CD14-positive monocyte (primary cell): ENCODE results near the gene HBM. TPM values are rescaled to one million over a fixed set of nuclear protein-coding genes. Genes with fewer than 3 reads are reported as not detected.

Experiments
- DNase-seq, 3 donors: peaks; one replicate each; pipeline ENCODE4 v3.0.0-alpha.2; 2011 to 2022
- H2AFZ ChIP-seq: 2 replicates; pipeline ENCODE4 v1.6.0; 2012; ENCODE audit warnings: mild to moderate bottlenecking, low read depth, low read length, inconsistent platforms; ENCODE audit not compliant: insufficient read depth, poor library complexity, severe bottlenecking
- H3K27ac ChIP-seq, 2 donors: 1 replicate in 1 of 2; 2 replicates in 1 of 2; pipeline ENCODE4 v1.5.1; 2012 to 2013; ENCODE audit warnings: low read length in 2 of 2, control low read depth in 1 of 2, inconsistent platforms in 1 of 2, low read depth in 1 of 2, mild to moderate bottlenecking in 1 of 2
- H3K27me3 ChIP-seq, 2 donors: one replicate each; pipeline versions ENCODE4 v1.6.0 to v1.6.1; 2011 to 2013; ENCODE audit warnings: low read length in 2 of 2; ENCODE audit not compliant: control insufficient read depth in 2 of 2, insufficient read depth in 2 of 2
- H3K36me3 ChIP-seq, 2 donors: replicated peaks in 1 of 2; 1 replicate in 1 of 2; 2 replicates in 1 of 2; pipeline versions ENCODE4 v1.5.1 to v1.6.1; 2012 to 2013; ENCODE audit warnings: low read length in 2 of 2, control low read depth in 1 of 2, inconsistent platforms in 1 of 2, mild to moderate bottlenecking in 1 of 2; ENCODE audit not compliant: insufficient read depth in 2 of 2, control insufficient read depth in 1 of 2
- H3K4me1 ChIP-seq, 2 donors: 1 replicate in 1 of 2; 2 replicates in 1 of 2; pipeline versions ENCODE4 v1.5.1 to v1.6.1; 2012 to 2013; ENCODE audit warnings: low read length in 2 of 2, control low read depth in 1 of 2, inconsistent platforms in 1 of 2, mild to moderate bottlenecking in 1 of 2, moderate library complexity in 1 of 2; ENCODE audit not compliant: insufficient read depth in 2 of 2, control insufficient read depth in 1 of 2
- H3K4me2 ChIP-seq: replicated peaks from 2 replicates; pipeline ENCODE3; 2012; ENCODE audit warnings: low read length, moderate library complexity, mild to moderate bottlenecking; ENCODE audit not compliant: poor library complexity, severe bottlenecking; ENCODE audit errors: extremely low read depth
- H3K4me3 ChIP-seq, 3 experiments: fragments of 200-600 bp in 1 of 3; sonication (generic) in 1 of 3; replicated peaks in 1 of 3; 1 replicate in 2 of 3; 2 replicates in 1 of 3; pipeline ENCODE4 v1.5.1; 2011 to 2013; ENCODE audit warnings: low read length in 3 of 3, mild to moderate bottlenecking in 3 of 3, control low read depth in 2 of 3, low read depth in 2 of 3, inconsistent platforms in 1 of 3, moderate library complexity in 1 of 3
- H3K79me2 ChIP-seq: 2 replicates; pipeline ENCODE4 v1.6.0; 2012; ENCODE audit warnings: mild to moderate bottlenecking, control low read depth, inconsistent platforms, low read length, moderate library complexity; ENCODE audit not compliant: insufficient read depth
- H3K9ac ChIP-seq: 2 replicates; pipeline ENCODE4 v1.6.0; 2017; ENCODE audit warnings: low read length, mild to moderate bottlenecking; ENCODE audit not compliant: insufficient read depth, poor library complexity, severe bottlenecking
- H3K9me3 ChIP-seq, 2 donors: replicated peaks in 1 of 2; 1 replicate in 1 of 2; 2 replicates in 1 of 2; pipeline versions ENCODE4 v1.5.1 to v1.6.1; 2012 to 2013; ENCODE audit warnings: low read length in 2 of 2, control low read depth in 1 of 2; ENCODE audit not compliant: control insufficient read depth in 1 of 2, insufficient read depth in 1 of 2
- H4K20me1 ChIP-seq: 2 replicates; pipeline ENCODE4 v1.6.0; 2012; ENCODE audit warnings: mild to moderate bottlenecking, low read length, control low read depth, moderate library complexity; ENCODE audit not compliant: insufficient read depth
- H3K27ac Mint-ChIP-seq, 7 donors: one replicate each; pipeline ENCODE4 v1.8.0; 2020; ENCODE audit warnings: mild to moderate bottlenecking in 7 of 7, mixed read lengths in 7 of 7, moderate library complexity in 6 of 7, inconsistent platforms in 2 of 7
- H3K27me3 Mint-ChIP-seq, 3 donors: one replicate each; pipeline ENCODE4 v1.8.0; 2021 to 2022; ENCODE audit warnings: low read depth in 3 of 3, mild to moderate bottlenecking in 3 of 3, mixed read lengths in 3 of 3, moderate library complexity in 3 of 3, inconsistent platforms in 1 of 3
- H3K36me3 Mint-ChIP-seq, 2 donors: one replicate each; pipeline ENCODE4 v1.8.0; 2020; ENCODE audit warnings: mixed read lengths in 2 of 2, inconsistent platforms in 1 of 2, mild to moderate bottlenecking in 1 of 2
- H3K4me1 Mint-ChIP-seq: one replicate; pipeline ENCODE4 v1.8.0; 2020; ENCODE audit warnings: mild to moderate bottlenecking, mixed read lengths
- H3K4me3 Mint-ChIP-seq, 2 donors: one replicate each; pipeline ENCODE4 v1.8.0; 2020; ENCODE audit warnings: mild to moderate bottlenecking in 2 of 2, mixed read lengths in 2 of 2, moderate library complexity in 1 of 2
- H3K9me3 Mint-ChIP-seq, 7 donors: one replicate each; pipeline ENCODE4 v1.8.0; 2020 to 2022; ENCODE audit warnings: mixed read lengths in 7 of 7, mild to moderate bottlenecking in 6 of 7, moderate library complexity in 6 of 7, inconsistent platforms in 2 of 7
- WGBS: methylation state at CpG from one replicate; pipeline ENCODE4 v1.1.5; 2013; ENCODE audit warnings: missing lambda C conversion rate; ENCODE audit not compliant: insufficient coverage; 5-methylcytosine and 5-hydroxymethylcytosine counted together
- intact Hi-C, 2 donors: fragments of 100-400 bp; cut with micrococcal nuclease; formaldehyde crosslinking; loops; one replicate each; pipeline versions ENCODE4 v1.15.0 to v1.15.1; 2023
- polyA plus RNA-seq, 3 donors: library from polyadenylated mRNA; depleted of rRNA in 1 of 3; unstranded in 2 of 3; stranded (reverse) in 1 of 3; fragments of 300-500 nt in 2 of 3; fragments of >200 nt in 1 of 3; fragmentation: Illumina TruSeq in 2 of 3; gene quantifications; 1 replicate in 2 of 3; 2 replicates in 1 of 3; pipeline ENCODE4 v1.2.3, GENCODE V29; 2012 to 2021
- TF ChIP-seq, protein P1 (sequence below): fragments of 200-600 bp; IDR thresholded peaks from one replicate; pipeline ENCODE4 v1.8.0; 2022; ENCODE audit warnings: antibody characterized with exemption, mild to moderate bottlenecking

HBM gene
- polyA plus RNA-seq, 3 donors = not detected

GRCh38 chr16:117379-118365 lies 48.1 kb upstream of the HBM start:
- Histone ChIP-seq H3K4me2 (no peak overlapping the region), H3K27me3 (no peaks in the 10 kb centered on the region), H3K9ac (no peak overlapping the region), H3K9me3 (no peaks in the 10 kb centered on the region), H3K79me2 (no peaks in the 10 kb centered on the region), H3K27ac (no peak overlapping the region), H2AFZ (no peak overlapping the region), H3K4me1 (peaks cover 2 to 5% of the 10 kb centered on the region in 2 donors), H4K20me1 (no peaks in the 10 kb centered on the region), H3K4me3 (no peak overlapping the region), H3K36me3 (peaks cover 2 to 33% of the 10 kb centered on the region in 2 donors)
- no peak overlapping the region for H3K27ac Mint-ChIP-seq
- H3K9me3 Mint-ChIP-seq = no peaks in the 10 kb centered on the region
- TF ChIP-seq, protein P1, sequence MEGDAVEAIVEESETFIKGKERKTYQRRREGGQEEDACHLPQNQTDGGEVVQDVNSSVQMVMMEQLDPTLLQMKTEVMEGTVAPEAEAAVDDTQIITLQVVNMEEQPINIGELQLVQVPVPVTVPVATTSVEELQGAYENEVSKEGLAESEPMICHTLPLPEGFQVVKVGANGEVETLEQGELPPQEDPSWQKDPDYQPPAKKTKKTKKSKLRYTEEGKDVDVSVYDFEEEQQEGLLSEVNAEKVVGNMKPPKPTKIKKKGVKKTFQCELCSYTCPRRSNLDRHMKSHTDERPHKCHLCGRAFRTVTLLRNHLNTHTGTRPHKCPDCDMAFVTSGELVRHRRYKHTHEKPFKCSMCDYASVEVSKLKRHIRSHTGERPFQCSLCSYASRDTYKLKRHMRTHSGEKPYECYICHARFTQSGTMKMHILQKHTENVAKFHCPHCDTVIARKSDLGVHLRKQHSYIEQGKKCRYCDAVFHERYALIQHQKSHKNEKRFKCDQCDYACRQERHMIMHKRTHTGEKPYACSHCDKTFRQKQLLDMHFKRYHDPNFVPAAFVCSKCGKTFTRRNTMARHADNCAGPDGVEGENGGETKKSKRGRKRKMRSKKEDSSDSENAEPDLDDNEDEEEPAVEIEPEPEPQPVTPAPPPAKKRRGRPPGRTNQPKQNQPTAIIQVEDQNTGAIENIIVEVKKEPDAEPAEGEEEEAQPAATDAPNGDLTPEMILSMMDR = peak; percentile 90
- intact Hi-C loops = no loop called here
- H3K4me3 Mint-ChIP-seq = no peak overlapping the region
- peaks cover 6% of the 10 kb centered on the region for H3K4me1 Mint-ChIP-seq
- peaks cover 38 to 52% of the 10 kb centered on the region in 2 donors for H3K36me3 Mint-ChIP-seq
- DNase-seq = peak; percentile 26 to 56 (median 52)
- 68% methylated on average over 10 of the region's 19 CpGs for WGBS
- no peaks in the 10 kb centered on the region for H3K27me3 Mint-ChIP-seq

DNA sequence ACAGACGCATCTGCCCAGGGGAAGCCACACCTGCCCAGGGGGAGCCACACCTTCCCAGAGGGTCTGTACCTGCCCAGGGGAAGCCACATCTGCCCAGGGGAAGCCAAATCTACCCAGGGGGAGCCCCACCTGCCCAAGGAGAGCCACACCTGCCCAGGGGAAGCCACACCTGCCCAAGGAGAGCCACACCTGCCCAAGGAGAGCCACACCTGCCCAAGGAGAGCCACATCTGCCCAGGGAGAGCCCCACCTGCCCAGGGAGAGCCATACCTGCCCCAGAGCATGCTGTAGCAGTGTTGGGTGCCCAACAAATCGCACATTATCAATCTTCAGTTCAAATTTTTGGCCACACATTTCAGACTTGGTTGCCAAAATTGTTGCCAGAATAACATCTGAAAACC lies 46.9 kb upstream of the HBM start:
- intact Hi-C loops = no loop called here
- H3K27ac Mint-ChIP-seq = no peak overlapping the region

More for the DNA sequence above, 46.9 kb upstream of the HBM start:
- Mint-ChIP-seq H3K4me3 (no peak overlapping the region), H3K4me1 (peaks cover under 1% of the 10 kb centered on the region), H3K9me3 (no peaks in the 10 kb centered on the region), H3K36me3 (peaks cover 41 to 54% of the 10 kb centered on the region in 2 donors), H3K27me3 (no peaks in the 10 kb centered on the region)
- H3K4me1 ChIP-seq = no peaks in the 10 kb centered on the region
- no peak overlapping the region for H3K9ac ChIP-seq
- DNase-seq = no peak
- H3K36me3 ChIP-seq = peaks cover 2 to 22% of the 10 kb centered on the region in 2 donors
- H3K4me2 ChIP-seq = no peak overlapping the region
- no peaks in the 10 kb centered on the region for H3K79me2 ChIP-seq
- no peaks in the 10 kb centered on the region for H4K20me1 ChIP-seq
- no peak overlapping the region for H3K4me3 ChIP-seq
- no peak overlapping the region for H2AFZ ChIP-seq
- 100% methylated on average over 1 of the region's 2 CpGs for WGBS
- TF ChIP-seq, protein P1 = no peak
- no peaks in the 10 kb centered on the region for H3K27me3 ChIP-seq
- H3K27ac ChIP-seq = no peak overlapping the region
- no peaks in the 10 kb centered on the region for H3K9me3 ChIP-seq
